H1 (cell line): ENCODE data around the gene TUT1. TPM values are rescaled to one million over a fixed set of nuclear protein-coding genes. Genes with fewer than 3 reads are reported as not detected.

Experiments
- CTCF ChIA-PET: fragments of 300-600 bp; sonication (Branson Sonifier 250); formaldehyde crosslinking; loops from one replicate; lab custom pipeline; 2021; ENCODE audit not compliant: partially characterized antibody; lab: Charles Lee
- POLR2A ChIA-PET: fragments of 300-600 bp; sonication (Branson Sonifier 250); formaldehyde crosslinking; loops from one replicate; lab custom pipeline; 2021; ENCODE audit warnings: inconsistent platforms; ENCODE audit not compliant: partially characterized antibody; lab: Charles Lee
- DNase-seq, 2 experiments: peaks; one replicate each; pipeline versions ENCODE4 v3.0.0 to v3.0.0-alpha.2; 2010 to 2022; ENCODE audit warnings: low spot score in 2 of 2, low read depth in 1 of 2, mixed read lengths in 1 of 2
- FAIRE-seq: peaks from 2 replicates; lab custom pipeline; 2011; peaks lifted over from hg19 to GRCh38; lab: Jason Lieb, UNC
- H2AFZ ChIP-seq: 2 replicates; pipeline ENCODE4 v1.8.1; 2012; ENCODE audit warnings: low read length, inconsistent platforms
- H2AK5ac ChIP-seq: 2 replicates; pipeline ENCODE4 v1.6.1; 2013; ENCODE audit warnings: low read depth, low read length
- H2BK120ac ChIP-seq: replicated peaks from 2 replicates; pipeline ENCODE3; 2013; ENCODE audit warnings: low read depth, low read length, inconsistent platforms
- H2BK12ac ChIP-seq: 2 replicates; pipeline ENCODE4 v1.6.1; 2013; ENCODE audit warnings: low read depth, low read length
- H2BK15ac ChIP-seq: 2 replicates; pipeline ENCODE4 v1.6.1; 2013; ENCODE audit warnings: low read length
- H2BK20ac ChIP-seq: 2 replicates; pipeline ENCODE4 v1.6.1; 2013; ENCODE audit warnings: low read length
- H2BK5ac ChIP-seq: 2 replicates; pipeline ENCODE4 v1.6.1; 2013; ENCODE audit warnings: low read depth, low read length
- H3K14ac ChIP-seq: 2 replicates; pipeline ENCODE4 v1.6.1; 2013; ENCODE audit warnings: inconsistent platforms; ENCODE audit not compliant: insufficient read length
- H3K18ac ChIP-seq: 2 replicates; pipeline ENCODE4 v1.6.1; 2013; ENCODE audit warnings: low read length; ENCODE audit errors: extremely low read depth
- H3K23ac ChIP-seq: 2 replicates; pipeline ENCODE4 v1.6.1; 2013; ENCODE audit warnings: inconsistent platforms; ENCODE audit not compliant: insufficient read length
- H3K23me2 ChIP-seq: 2 replicates; pipeline ENCODE4 v1.6.1; 2013; ENCODE audit warnings: low read depth, low read length
- H3K27ac ChIP-seq: 2 replicates; pipeline ENCODE4 v1.6.1; 2011; ENCODE audit warnings: low read depth, low read length, inconsistent platforms
- H3K27me3 ChIP-seq, 4 experiments: replicated peaks in 1 of 4; 1 replicate in 1 of 4; 2 replicates in 3 of 4; pipeline versions ENCODE4 v1.6.1 to v1.8.1; 2011 to 2013; ENCODE audit warnings: low read length in 3 of 4, mild to moderate bottlenecking in 3 of 4, inconsistent platforms in 2 of 4, mixed read lengths in 2 of 4, moderate library complexity in 1 of 4; ENCODE audit not compliant: control insufficient read depth in 3 of 4, insufficient read depth in 3 of 4; ENCODE audit errors: extremely low read depth in 1 of 4
- H3K36me3 ChIP-seq, 4 experiments: 2 replicates each; pipeline versions ENCODE4 v1.6.1 to v1.8.1; 2011 to 2013; ENCODE audit warnings: mild to moderate bottlenecking in 4 of 4, low read length in 3 of 4, moderate library complexity in 2 of 4, control low read depth in 1 of 4, inconsistent platforms in 1 of 4; ENCODE audit not compliant: insufficient read depth in 4 of 4, control insufficient read depth in 2 of 4
- H3K4ac ChIP-seq: replicated peaks from 2 replicates; pipeline ENCODE3; 2013; ENCODE audit warnings: low read length, low read depth, mixed read lengths, inconsistent platforms; ENCODE audit not compliant: insufficient read length
- H3K4me1 ChIP-seq, 4 experiments: replicated peaks in 1 of 4; 1 replicate in 1 of 4; 2 replicates in 3 of 4; pipeline versions ENCODE4 v1.6.1 to v1.8.1; 2011 to 2013; ENCODE audit warnings: low read length in 3 of 4, inconsistent platforms in 2 of 4, mixed read lengths in 1 of 4; ENCODE audit not compliant: insufficient read depth in 4 of 4, control insufficient read depth in 3 of 4
- H3K4me2 ChIP-seq, 2 experiments: 2 replicates each; pipeline versions ENCODE4 v1.6.1 to v1.8.1; 2011 to 2013; ENCODE audit warnings: low read depth in 2 of 2, low read length in 2 of 2, control low read depth in 1 of 2, inconsistent platforms in 1 of 2, mild to moderate bottlenecking in 1 of 2; ENCODE audit not compliant: insufficient read depth in 1 of 2
- H3K4me3 ChIP-seq, 4 experiments: fragments of 200-600, 300-600 bp in 1 of 4; sonication (generic), shearing (Covaris generic), sonication (Bioruptor Twin) in 1 of 4; 2 replicates each; pipeline versions ENCODE4 v1.5.1 to v1.8.1; 2011 to 2016; ENCODE audit warnings: low read length in 4 of 4, low read depth in 3 of 4, control low read depth in 2 of 4, inconsistent platforms in 2 of 4, mild to moderate bottlenecking in 2 of 4, mixed read lengths in 1 of 4, moderate library complexity in 1 of 4; ENCODE audit not compliant: insufficient read depth in 2 of 4; ENCODE audit errors: extremely low read depth in 1 of 4
- H3K56ac ChIP-seq: replicated peaks from 2 replicates; pipeline ENCODE3; 2013; ENCODE audit warnings: low read depth, mild to moderate bottlenecking, mixed read lengths, low read length, inconsistent platforms; ENCODE audit not compliant: insufficient read length
- H3K79me1 ChIP-seq: 2 replicates; pipeline ENCODE4 v1.6.1; 2013; ENCODE audit warnings: low read depth, low read length, control low read depth
- H3K79me2 ChIP-seq, 2 experiments: 2 replicates each; pipeline versions ENCODE4 v1.6.1 to v1.8.1; 2012 to 2013; ENCODE audit warnings: low read length in 2 of 2, mild to moderate bottlenecking in 2 of 2, inconsistent platforms in 1 of 2; ENCODE audit not compliant: insufficient read depth in 2 of 2, control insufficient read depth in 1 of 2
- H3K9ac ChIP-seq, 4 experiments: replicated peaks in 1 of 4; 1 replicate in 1 of 4; 2 replicates in 3 of 4; pipeline versions ENCODE4 v1.6.1 to v1.8.1; 2011 to 2013; ENCODE audit warnings: low read depth in 3 of 4, low read length in 3 of 4, control low read depth in 2 of 4, mild to moderate bottlenecking in 2 of 4, moderate library complexity in 2 of 4, inconsistent platforms in 1 of 4; ENCODE audit errors: extremely low read depth in 1 of 4
- H3K9me3 ChIP-seq, 2 experiments: 2 replicates each; pipeline versions ENCODE4 v1.6.1 to v1.8.1; 2012 to 2013; ENCODE audit warnings: mild to moderate bottlenecking in 2 of 2, moderate library complexity in 2 of 2, control low read depth in 1 of 2, inconsistent platforms in 1 of 2, low read depth in 1 of 2, low read length in 1 of 2, mixed read lengths in 1 of 2; ENCODE audit not compliant: insufficient read depth in 2 of 2
- H4K20me1 ChIP-seq, 2 experiments: replicated peaks in 1 of 2; 2 replicates each; pipeline versions ENCODE3 to v1.8.1; 2011 to 2013; ENCODE audit warnings: inconsistent platforms in 2 of 2, low read length in 2 of 2, mild to moderate bottlenecking in 1 of 2; ENCODE audit not compliant: insufficient read depth in 2 of 2, control insufficient read depth in 1 of 2
- H4K5ac ChIP-seq: 2 replicates; pipeline ENCODE4 v1.6.1; 2013; ENCODE audit warnings: low read length, low read depth, mixed read lengths, inconsistent platforms; ENCODE audit not compliant: insufficient read length
- H4K8ac ChIP-seq: 2 replicates; pipeline ENCODE4 v1.8.0; 2013; ENCODE audit warnings: mild to moderate bottlenecking, moderate library complexity, low read length, inconsistent platforms; ENCODE audit not compliant: insufficient read depth; ENCODE audit errors: extremely low read depth
- H4K91ac ChIP-seq: replicated peaks from 2 replicates; pipeline ENCODE3; 2013; ENCODE audit warnings: low read length, mixed read lengths, inconsistent platforms; ENCODE audit not compliant: insufficient read length
- ASH2L ChIP-seq: fragments of 200-600, 300-600 bp; sonication (generic); IDR thresholded peaks from one replicate; pipeline ENCODE4 v1.7.1; 2017; ENCODE audit warnings: low read length
- RFX5 ChIP-seq: IDR thresholded peaks from 2 replicates; pipeline ENCODE4 v1.6.1; 2011; ENCODE audit warnings: low read depth, low read length, improper control_type of control experiment, borderline replicate concordance
- WGBS, 2 experiments: shearing (Covaris generic) in 1 of 2; methylation state at CpG; one replicate each; pipeline versions ENCODE4 v1.1.6 to v1.1.7; 2013 to 2015; ENCODE audit warnings: low lambda C conversion rate in 2 of 2, mixed read lengths in 2 of 2, inconsistent platforms in 1 of 2, low coverage in 1 of 2, missing lambda C conversion rate in 1 of 2; ENCODE audit not compliant: insufficient replicate concordance in 2 of 2, insufficient coverage in 1 of 2, insufficient read length in 1 of 2; ENCODE audit errors: extremely low coverage in 1 of 2, missing lambda C conversion rate in 1 of 2; 5-methylcytosine and 5-hydroxymethylcytosine counted together
- polyA plus RNA-seq, 7 experiments: library from polyadenylated mRNA; depleted of rRNA in 3 of 7; stranded (reverse) in 5 of 7; unstranded in 2 of 7; fragments of >200 nt in 5 of 7; fragments of 200-250 nt in 2 of 7; gene quantifications; 1 replicate in 5 of 7; 2 replicates in 1 of 7; 4 replicates in 1 of 7; pipeline versions ENCODE4 v1.2.1 to v1.2.3, GENCODE V29; 2011 to 2013; ENCODE audit warnings: missing spikeins in 2 of 7, mixed read lengths in 2 of 7
- total RNA-seq: library from RNA; stranded (reverse); fragmentation: NEBNext Ultra II Directional; extraction: Animal tissue kit (Norgen Biotek cat#: 25700); gene quantifications from 2 replicates; pipeline ENCODE4 v1.2.1, GENCODE V29; 2021

Gene TUT1
- total and polyA plus RNA-seq, 2 of the 8 experiments (the other 6 are each of a cell fraction or from before 2014, with no cell fraction given) = 17.8 to 24.6 TPM

GRCh38 chr11:62610814-62611704 is 19.7 kb upstream of the TUT1 start:
- Histone ChIP-seq H2AK5ac (no peak overlapping the region), H3K23me2 (peaks cover 9% of the 10 kb centered on the region; the same call in 1 of the 2 replicates), H2BK12ac (no peak overlapping the region), H3K79me2 (no peaks in the 10 kb centered on the region), H3K9me3 (no peaks in the 10 kb centered on the region), H3K4ac (no peak overlapping the region), H3K4me1 (peaks cover 3 to 23% (median 12%) of the 10 kb centered on the region in 4 experiments), H3K23ac (no peak overlapping the region), H3K14ac (no peak overlapping the region), H4K91ac (no peak overlapping the region), H3K27me3 (peaks cover 0 to 3% (median 2%) of the 10 kb centered on the region in 4 experiments; a peak in 1 of 7 replicates), H3K36me3 (no peaks in the 10 kb centered on the region; a peak in 2 of 8 replicates), H3K9ac (no peak overlapping the region), H3K4me3 (peak overlapping the region; percentile 48 to 73 (median 58); a peak in 5 of 8 replicates), H3K18ac (no peak overlapping the region; the same call in 1 of the 2 replicates), H4K20me1 (no peaks in the 10 kb centered on the region), H2AFZ (no peak overlapping the region), H2BK15ac (no peak overlapping the region), H2BK120ac (no peak overlapping the region), H3K79me1 (no peaks in the 10 kb centered on the region), H3K27ac (no peak overlapping the region), H2BK20ac (no peak overlapping the region), H2BK5ac (no peak overlapping the region), H4K8ac (no peak overlapping the region), H3K4me2 (peak overlapping the region; percentile 89 to 91), H4K5ac (peak overlapping the region; percentile 15), H3K56ac (no peak overlapping the region)
- DNase-seq = no peak
- TF ChIP-seq ASH2L = peak; percentile 5
- no peak for TF ChIP-seq RFX5
- CTCF ChIA-PET = interaction anchor here (0.6 to 10.2 kb wide), 21 partner anchors 8 to 1117 kb away, joined by 3 to 97 read pairs (median 4); partner anchors contain the start of genes B3GAT3, C11orf98, CSKMT and EEF1G
- no peak for FAIRE-seq
- WGBS, 2 experiments = 81% methylated on average over 27 of the region's 28 CpGs; no CpG with 5 or more reads in 1 of the 2 experiments
- POLR2A ChIA-PET = interaction anchor here (0.9 to 15.8 kb wide), 17 partner anchors 8 to 244 kb away, joined by 3 to 235 read pairs (median 6); partner anchors contain the start of genes B3GAT3, BSCL2, C11orf98 and CSKMT
